Measurements from ENCODE around the gene MGST3. TPM values are rescaled to one million over a fixed set of nuclear protein-coding genes. Genes with fewer than 3 reads are reported as not detected.

Gene MGST3
- total RNA-seq, 1 donor from 2014 or later = 177 TPM

- Histone ChIP-seq H3K9me3 (no peaks in the 10 kb centered on the region), H3K4me1 (peaks cover 0 to 30% of the 10 kb centered on the region in 2 donors)
- intact Hi-C loops (cut with DNase I) = no loop called here
These were observed 10.4 kb downstream of the MGST3 start for GRCh38 chr1:165641231-165641987.

GRCh38 chr1:165644064-165644735 lies 13.2 kb downstream of the MGST3 start:
- no peak overlapping the region for H3K27ac ChIP-seq
- H3K9me3 ChIP-seq = no peaks in the 10 kb centered on the region
- no peak for DNase-seq (ENCODE audit: low spot score in 2 of 2)
- peaks cover 0 to 24% of the 10 kb centered on the region in 2 donors for H3K4me1 ChIP-seq
- H3K36me3 ChIP-seq = peaks cover 3 to 16% of the 10 kb centered on the region in 2 donors
- TF ChIP-seq CTCF (IDR thresholded peaks at IDR 0.05) = no peak
- H3K27me3 ChIP-seq = no peaks in the 10 kb centered on the region
- intact Hi-C loops (cut with DNase I) = no loop called here
- H3K4me3 ChIP-seq = no peak overlapping the region

More at GRCh38 chr1:165641231-165641987, 10.4 kb downstream of the MGST3 start:
- no peaks in the 10 kb centered on the region for H3K27me3 ChIP-seq
- H3K4me3 ChIP-seq = no peak overlapping the region
- no peak for DNase-seq (ENCODE audit: low spot score in 2 of 2)
- H3K27ac ChIP-seq = peak overlapping the region in 1 of 2 donors; percentile 30
- TF ChIP-seq CTCF (IDR thresholded peaks at IDR 0.05) = no peak
- H3K36me3 ChIP-seq = peaks cover 0 to 19% of the 10 kb centered on the region in 2 donors

GRCh38 chr1:165645654-165646366 lies 14.8 kb downstream of the MGST3 start:
- no peak for TF ChIP-seq CTCF (IDR thresholded peaks at IDR 0.05)
- Histone ChIP-seq H3K4me3 (no peak overlapping the region), H3K4me1 (peaks cover 0 to 17% of the 10 kb centered on the region in 2 donors), H3K9me3 (no peaks in the 10 kb centered on the region), H3K36me3 (peaks cover 4 to 16% of the 10 kb centered on the region in 2 donors), H3K27me3 (no peaks in the 10 kb centered on the region), H3K27ac (no peak overlapping the region)
- no peak for DNase-seq (ENCODE audit: low spot score in 2 of 2)
- intact Hi-C loops (cut with DNase I) = no loop called here

GRCh38 chr1:165647517-165647916 lies 16.5 kb downstream of the MGST3 start:
- peaks cover 12 to 33% of the 10 kb centered on the region in 2 donors for H3K36me3 ChIP-seq
- no peak overlapping the region for H3K27ac ChIP-seq
- H3K27me3 ChIP-seq = no peaks in the 10 kb centered on the region
- DNase-seq (ENCODE audit: low spot score in 2 of 2) = no peak
- no peak for TF ChIP-seq CTCF (IDR thresholded peaks at IDR 0.05)
- H3K4me1 ChIP-seq = peaks cover 0 to 12% of the 10 kb centered on the region in 2 donors
- no peaks in the 10 kb centered on the region for H3K9me3 ChIP-seq
- intact Hi-C loops (cut with DNase I) = no loop called here
- no peak overlapping the region for H3K4me3 ChIP-seq

GRCh38 chr1:165647970-165648369 lies 16.9 kb downstream of the MGST3 start:
- H3K4me3 ChIP-seq = no peak overlapping the region

More at GRCh38 chr1:165647970-165648369, 16.9 kb downstream of the MGST3 start:
- intact Hi-C loops (cut with DNase I) = no loop called here
- Histone ChIP-seq H3K36me3 (peaks cover 13 to 37% of the 10 kb centered on the region in 2 donors), H3K4me1 (peaks cover 0 to 12% of the 10 kb centered on the region in 2 donors), H3K9me3 (no peaks in the 10 kb centered on the region), H3K27me3 (no peaks in the 10 kb centered on the region), H3K27ac (no peak overlapping the region)
- TF ChIP-seq CTCF (IDR thresholded peaks at IDR 0.05) = no peak
- DNase-seq (ENCODE audit: low spot score in 2 of 2) = no peak
